ENCODE results near the gene CD86.

The CD86 gene

DNA sequence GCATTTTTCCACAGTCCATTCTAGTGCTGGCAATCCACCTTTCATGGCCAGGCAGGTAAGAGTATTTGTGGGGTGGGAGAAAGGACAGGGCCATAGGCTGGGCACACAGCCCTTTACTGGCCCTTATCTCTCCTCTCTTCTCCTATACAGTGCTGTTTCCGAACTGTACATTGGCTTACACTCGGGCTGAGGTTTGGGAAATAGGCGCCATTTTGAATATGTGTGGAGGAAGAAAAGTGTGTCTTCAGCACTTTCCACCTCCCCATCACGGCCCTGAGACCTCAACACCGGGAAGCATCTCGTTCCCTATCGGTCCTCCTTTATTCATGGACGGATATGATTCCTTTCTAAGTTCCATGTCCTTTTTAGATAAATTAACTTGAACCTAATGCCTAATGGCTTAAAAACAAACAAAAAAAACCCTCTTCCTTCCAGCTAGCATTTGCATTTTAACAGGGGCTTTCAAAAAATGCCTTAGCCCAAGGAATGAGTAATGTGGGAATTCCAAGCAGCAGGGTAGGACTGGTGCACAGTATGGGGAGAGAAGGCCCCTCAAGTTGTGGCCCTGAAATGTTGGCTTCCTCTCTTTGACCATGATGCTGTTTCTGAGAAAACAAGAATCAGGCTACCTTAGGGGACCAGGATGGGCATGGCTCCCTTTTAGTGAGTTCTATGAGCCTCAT lies 24.5 kb downstream of the CD86 start:
- Histone ChIP-seq H3K27me3 (ENCODE audit: low read depth, low read length) (no peaks in the 10 kb centered on the region), H3K36me3 (ENCODE audit: control insufficient read depth in 1 of 2, insufficient read depth in 2 of 2, low read length in 2 of 2) (no peaks in the 10 kb centered on the region), H3K4me3 (ENCODE audit: low read depth in 1 of 2, low read length in 2 of 2) (no peak overlapping the region), H3K9me3 (ENCODE audit: control insufficient read depth in 1 of 2, low read length in 2 of 2) (no peaks in the 10 kb centered on the region), H3K27ac (ENCODE audit: low read length) (no peak overlapping the region), H3K4me1 (ENCODE audit: control insufficient read depth in 1 of 2, insufficient read depth in 2 of 2, low read length in 2 of 2) (peaks cover 0 to 2% of the 10 kb centered on the region in 2 donors)

DNA sequence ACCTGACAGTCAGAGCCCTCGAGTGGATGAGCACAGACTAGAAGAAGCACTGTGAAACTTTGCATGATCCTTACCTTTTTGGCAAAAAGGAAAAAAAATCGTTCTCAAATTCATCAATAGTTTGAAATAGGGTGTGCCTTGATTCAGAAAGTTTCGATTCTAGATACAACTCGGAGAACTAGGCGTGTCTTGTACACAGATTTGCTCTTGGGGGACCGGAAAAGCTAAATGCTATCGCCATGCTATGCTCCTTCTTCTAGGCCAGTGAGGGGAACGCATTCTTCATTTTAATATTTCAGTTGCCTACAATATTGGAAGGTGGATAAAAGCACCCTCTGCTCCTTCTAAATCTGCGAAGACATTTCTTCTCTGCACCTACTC lies 25.0 kb downstream of the CD86 start:
- no peaks in the 10 kb centered on the region for H3K9me3 ChIP-seq (ENCODE audit: control insufficient read depth in 1 of 2, low read length in 2 of 2)
- H3K27ac ChIP-seq (ENCODE audit: low read length), result no peak overlapping the region
- no peak overlapping the region for H3K4me3 ChIP-seq (ENCODE audit: low read depth in 1 of 2, low read length in 2 of 2)
- H3K4me1 ChIP-seq (ENCODE audit: control insufficient read depth in 1 of 2, insufficient read depth in 2 of 2, low read length in 2 of 2), result peaks cover 0 to 2% of the 10 kb centered on the region in 2 donors
- H3K36me3 ChIP-seq (ENCODE audit: control insufficient read depth in 1 of 2, insufficient read depth in 2 of 2, low read length in 2 of 2), result no peaks in the 10 kb centered on the region
- no peaks in the 10 kb centered on the region for H3K27me3 ChIP-seq (ENCODE audit: low read depth, low read length)

DNA sequence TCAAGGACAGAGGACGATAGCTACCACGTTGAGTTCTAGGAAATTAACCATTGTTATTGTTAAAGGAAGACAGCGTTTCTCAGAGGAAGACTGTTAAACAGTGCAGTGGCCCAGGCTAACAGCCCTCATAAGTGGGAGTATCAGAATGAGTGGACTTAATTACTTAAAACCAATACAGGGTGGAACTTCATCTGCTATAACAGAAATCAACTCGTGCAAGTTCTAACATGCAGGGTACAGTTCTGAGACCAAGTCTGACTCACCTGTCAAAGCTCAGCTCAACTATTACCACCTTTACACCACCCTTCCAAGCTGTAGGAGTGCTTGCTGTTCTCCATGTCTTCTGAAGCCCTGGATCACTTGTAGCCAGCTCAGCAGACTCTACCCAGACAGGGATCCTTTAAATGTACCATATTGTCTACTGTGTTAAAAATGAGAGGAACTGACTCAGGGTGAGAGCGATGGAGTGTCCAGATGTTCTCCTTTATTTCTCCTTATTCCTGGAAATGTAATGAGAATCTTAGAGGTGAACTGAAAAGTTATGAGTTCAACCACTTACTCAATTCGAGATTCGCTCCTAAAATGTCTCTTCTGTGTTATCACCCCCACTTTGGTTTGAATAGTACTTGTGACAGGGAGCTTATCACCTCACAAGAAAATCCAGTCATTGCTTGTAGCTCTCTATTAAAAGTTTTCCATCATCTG lies 26.5 kb downstream of the CD86 start:
- Histone ChIP-seq H3K4me3 (ENCODE audit: low read depth in 1 of 2, low read length in 2 of 2) (no peak overlapping the region), H3K36me3 (ENCODE audit: control insufficient read depth in 1 of 2, insufficient read depth in 2 of 2, low read length in 2 of 2) (no peaks in the 10 kb centered on the region), H3K9me3 (ENCODE audit: control insufficient read depth in 1 of 2, low read length in 2 of 2) (no peaks in the 10 kb centered on the region), H3K4me1 (ENCODE audit: control insufficient read depth in 1 of 2, insufficient read depth in 2 of 2, low read length in 2 of 2) (peaks cover 0 to 2% of the 10 kb centered on the region in 2 donors), H3K27me3 (ENCODE audit: low read depth, low read length) (no peaks in the 10 kb centered on the region), H3K27ac (ENCODE audit: low read length) (no peak overlapping the region)

DNA sequence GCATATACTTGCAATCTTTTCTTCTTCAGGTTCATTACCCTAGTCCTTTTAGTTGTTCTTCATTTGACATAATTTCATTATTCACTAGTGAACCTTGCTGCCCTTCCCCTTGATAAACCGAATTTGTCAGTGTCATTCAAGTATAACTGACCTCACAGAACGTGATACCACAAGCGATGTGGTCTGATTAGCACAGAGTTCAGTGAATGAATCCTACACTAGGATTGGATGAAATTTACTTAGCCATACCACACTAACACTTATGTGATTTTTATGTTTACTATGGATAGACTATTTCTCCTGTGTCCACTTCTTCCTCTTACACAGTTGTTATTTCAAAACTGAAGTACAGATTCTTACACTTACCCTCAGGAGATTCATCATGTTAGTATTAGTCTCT lies 27.2 kb downstream of the CD86 start:
- Histone ChIP-seq H3K4me1 (ENCODE audit: control insufficient read depth in 1 of 2, insufficient read depth in 2 of 2, low read length in 2 of 2) (peaks cover 0 to 2% of the 10 kb centered on the region in 2 donors), H3K9me3 (ENCODE audit: control insufficient read depth in 1 of 2, low read length in 2 of 2) (no peaks in the 10 kb centered on the region), H3K27ac (ENCODE audit: low read length) (no peak overlapping the region), H3K4me3 (ENCODE audit: low read depth in 1 of 2, low read length in 2 of 2) (no peak overlapping the region), H3K27me3 (ENCODE audit: low read depth, low read length) (no peaks in the 10 kb centered on the region), H3K36me3 (ENCODE audit: control insufficient read depth in 1 of 2, insufficient read depth in 2 of 2, low read length in 2 of 2) (no peaks in the 10 kb centered on the region)

DNA sequence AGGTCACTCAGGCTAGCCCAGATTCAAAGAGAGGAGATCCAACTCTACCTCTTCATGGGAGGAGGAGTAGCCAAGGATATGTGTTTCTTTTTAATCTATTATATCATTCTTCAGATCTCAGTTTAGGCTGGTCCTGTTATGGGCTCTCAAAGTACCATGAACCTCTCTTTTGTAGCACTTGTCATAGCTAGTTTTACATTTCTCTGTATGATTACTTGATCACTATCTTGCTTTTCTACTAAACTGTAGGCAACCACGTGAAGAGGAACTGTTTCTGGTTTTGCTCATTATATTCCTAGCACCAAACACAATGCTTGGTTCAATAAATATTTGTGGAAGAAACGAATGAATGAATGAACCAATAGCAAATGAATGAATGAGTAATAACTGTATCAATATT lies 29.6 kb downstream of the CD86 start:
- Histone ChIP-seq H3K9me3 (ENCODE audit: control insufficient read depth in 1 of 2, low read length in 2 of 2) (no peaks in the 10 kb centered on the region), H3K27me3 (ENCODE audit: low read depth, low read length) (no peaks in the 10 kb centered on the region), H3K4me1 (ENCODE audit: control insufficient read depth in 1 of 2, insufficient read depth in 2 of 2, low read length in 2 of 2) (no peaks in the 10 kb centered on the region), H3K27ac (ENCODE audit: low read length) (no peak overlapping the region), H3K4me3 (ENCODE audit: low read depth in 1 of 2, low read length in 2 of 2) (no peak overlapping the region), H3K36me3 (ENCODE audit: control insufficient read depth in 1 of 2, insufficient read depth in 2 of 2, low read length in 2 of 2) (no peaks in the 10 kb centered on the region)

DNA sequence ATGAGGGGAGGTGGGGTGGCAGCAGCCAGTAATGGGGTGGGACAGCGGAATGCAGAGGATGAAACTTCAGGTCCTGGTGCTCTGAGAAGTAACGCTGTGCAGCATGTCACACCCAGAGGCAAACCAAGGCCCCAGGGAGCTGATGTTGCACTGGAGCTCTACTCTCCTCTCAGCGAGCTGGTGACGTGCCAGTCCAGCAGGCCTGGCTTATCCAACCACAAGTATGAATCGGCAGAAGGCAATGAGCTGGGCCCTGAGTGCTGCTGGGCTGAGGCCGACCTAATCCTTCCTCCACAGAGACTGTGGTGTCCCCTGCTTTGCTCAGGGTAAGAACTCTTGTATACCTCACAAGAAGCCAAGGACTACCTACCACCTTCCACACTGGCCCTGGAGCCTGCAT lies 30.5 kb downstream of the CD86 start:
- Histone ChIP-seq H3K9me3 (ENCODE audit: control insufficient read depth in 1 of 2, low read length in 2 of 2) (no peaks in the 10 kb centered on the region), H3K27me3 (ENCODE audit: low read depth, low read length) (no peaks in the 10 kb centered on the region), H3K4me3 (ENCODE audit: low read depth in 1 of 2, low read length in 2 of 2) (no peak overlapping the region), H3K27ac (ENCODE audit: low read length) (no peak overlapping the region), H3K36me3 (ENCODE audit: control insufficient read depth in 1 of 2, insufficient read depth in 2 of 2, low read length in 2 of 2) (no peaks in the 10 kb centered on the region), H3K4me1 (ENCODE audit: control insufficient read depth in 1 of 2, insufficient read depth in 2 of 2, low read length in 2 of 2) (no peaks in the 10 kb centered on the region)

DNA sequence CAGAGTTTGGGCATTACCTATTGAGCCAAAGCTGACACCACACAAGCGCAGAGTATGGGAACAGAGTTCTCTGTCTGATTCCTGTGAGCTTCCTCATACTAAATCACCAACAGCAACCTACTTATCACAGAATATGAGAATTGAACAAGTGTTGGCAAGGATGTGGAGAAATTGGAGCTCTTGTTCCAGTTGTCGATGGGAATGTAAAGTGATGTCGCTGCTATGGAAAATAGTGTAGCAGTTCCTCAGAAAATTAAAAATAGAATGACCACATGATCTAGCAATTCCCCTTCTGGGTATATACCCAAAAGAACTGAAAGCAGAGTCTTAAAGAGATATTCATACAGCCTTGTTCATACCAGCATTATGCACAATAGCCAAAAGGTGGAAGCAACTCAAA lies 33.4 kb downstream of the CD86 start:
- no peaks in the 10 kb centered on the region for H3K36me3 ChIP-seq (ENCODE audit: control insufficient read depth in 1 of 2, insufficient read depth in 2 of 2, low read length in 2 of 2)
- H3K4me1 ChIP-seq (ENCODE audit: control insufficient read depth in 1 of 2, insufficient read depth in 2 of 2, low read length in 2 of 2), result no peaks in the 10 kb centered on the region
- H3K4me3 ChIP-seq (ENCODE audit: low read depth in 1 of 2, low read length in 2 of 2), result no peak overlapping the region
- H3K27me3 ChIP-seq (ENCODE audit: low read depth, low read length), result no peaks in the 10 kb centered on the region
- no peaks in the 10 kb centered on the region for H3K9me3 ChIP-seq (ENCODE audit: control insufficient read depth in 1 of 2, low read length in 2 of 2)
- no peak overlapping the region for H3K27ac ChIP-seq (ENCODE audit: low read length)

DNA sequence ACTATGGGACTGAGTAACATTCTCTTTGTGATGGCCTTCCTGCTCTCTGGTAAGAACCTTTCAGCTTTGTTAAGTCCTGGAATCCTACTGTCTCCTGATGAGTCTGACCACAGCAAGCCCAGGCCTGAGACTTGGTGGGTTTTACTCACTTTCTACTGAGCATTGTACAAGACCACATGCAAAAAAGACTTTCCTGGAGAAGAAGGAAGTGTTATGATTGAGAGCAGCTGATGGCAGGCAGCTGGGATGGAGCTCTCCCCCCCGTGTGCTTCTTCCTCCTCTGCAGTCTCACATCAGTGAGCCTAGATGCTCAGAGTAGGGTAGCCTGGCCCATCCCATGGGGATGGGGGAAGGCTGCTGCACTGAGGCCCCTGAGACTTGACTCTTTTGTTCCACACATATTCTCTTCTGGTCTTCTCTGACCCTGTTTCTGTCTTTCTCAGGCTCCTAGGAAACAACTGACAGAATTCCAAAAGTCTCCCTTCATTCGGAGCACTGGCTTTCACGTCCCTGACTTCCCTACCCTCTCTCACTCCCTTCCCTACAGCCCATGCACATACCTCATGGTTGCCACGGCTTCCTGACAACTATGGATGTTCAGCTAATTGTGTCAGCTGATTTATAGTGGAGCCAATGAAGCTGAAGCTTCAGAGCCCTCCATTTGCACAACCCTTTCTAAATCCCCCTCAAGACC lies 36.6 kb downstream of the CD86 start:
- H3K36me3 ChIP-seq (ENCODE audit: control insufficient read depth in 1 of 2, insufficient read depth in 2 of 2, low read length in 2 of 2), result no peaks in the 10 kb centered on the region
- no peaks in the 10 kb centered on the region for H3K27me3 ChIP-seq (ENCODE audit: low read depth, low read length)
- no peaks in the 10 kb centered on the region for H3K9me3 ChIP-seq (ENCODE audit: control insufficient read depth in 1 of 2, low read length in 2 of 2)
- H3K4me1 ChIP-seq (ENCODE audit: control insufficient read depth in 1 of 2, insufficient read depth in 2 of 2, low read length in 2 of 2), result no peaks in the 10 kb centered on the region
- H3K27ac ChIP-seq (ENCODE audit: low read length), result no peak overlapping the region
- no peak overlapping the region for H3K4me3 ChIP-seq (ENCODE audit: low read depth in 1 of 2, low read length in 2 of 2)

DNA sequence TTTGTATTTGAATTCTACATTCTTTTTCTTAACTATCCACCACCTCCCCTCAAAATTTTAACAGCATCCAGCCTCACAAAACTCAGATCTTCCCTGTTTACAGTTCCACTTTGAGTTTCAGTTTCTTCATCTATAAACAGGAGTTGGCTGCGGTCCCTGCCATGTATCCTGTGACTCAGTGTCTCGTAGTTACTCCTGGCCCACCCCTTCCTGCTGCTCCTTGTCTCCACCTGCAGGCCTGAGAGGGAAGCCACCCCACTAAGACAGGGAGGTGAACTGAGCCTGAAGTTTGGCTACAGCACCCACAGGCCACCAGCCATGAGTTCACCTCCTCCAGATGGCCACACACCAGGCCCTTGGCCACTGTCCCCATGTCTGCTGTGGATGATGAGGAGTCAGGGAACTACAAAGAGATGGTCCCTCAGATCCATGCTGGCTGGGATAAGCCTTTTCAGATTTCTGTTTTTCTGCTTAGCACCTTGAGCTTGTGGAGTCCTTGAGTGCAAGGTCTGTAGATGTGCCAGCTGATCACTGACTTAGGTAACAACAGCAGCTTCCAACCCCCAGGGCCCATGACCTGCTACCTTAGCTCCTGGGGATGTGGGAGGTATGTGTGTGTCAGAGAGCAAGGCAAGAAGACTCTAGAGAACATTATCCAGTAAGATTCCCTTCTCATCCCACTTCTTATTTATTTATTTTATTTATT lies 37.5 kb downstream of the CD86 start:
- H3K9me3 ChIP-seq (ENCODE audit: control insufficient read depth in 1 of 2, low read length in 2 of 2), result no peaks in the 10 kb centered on the region
- no peaks in the 10 kb centered on the region for H3K36me3 ChIP-seq (ENCODE audit: control insufficient read depth in 1 of 2, insufficient read depth in 2 of 2, low read length in 2 of 2)
- no peaks in the 10 kb centered on the region for H3K4me1 ChIP-seq (ENCODE audit: control insufficient read depth in 1 of 2, insufficient read depth in 2 of 2, low read length in 2 of 2)
- no peak overlapping the region for H3K27ac ChIP-seq (ENCODE audit: low read length)
- H3K4me3 ChIP-seq (ENCODE audit: low read depth in 1 of 2, low read length in 2 of 2), result no peak overlapping the region
- H3K27me3 ChIP-seq (ENCODE audit: low read depth, low read length), result no peaks in the 10 kb centered on the region

DNA sequence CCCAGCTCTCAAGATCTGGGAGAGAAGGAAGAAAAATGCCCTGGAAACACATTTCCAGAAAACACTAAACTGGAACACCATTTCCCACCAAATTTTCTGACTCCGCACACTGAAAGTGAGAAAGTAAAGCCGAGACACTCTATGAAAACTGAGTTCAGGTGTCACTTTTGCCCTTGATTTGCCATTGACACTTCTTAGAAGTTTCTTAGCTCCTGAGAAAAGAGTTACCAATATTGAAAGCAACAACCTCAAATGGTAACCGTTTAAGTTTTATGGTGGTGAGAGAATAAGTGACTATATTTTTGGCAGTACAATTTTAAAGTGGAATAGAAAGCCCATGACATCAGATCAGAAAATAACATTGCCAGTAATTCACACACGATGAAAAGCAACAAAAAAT lies 39.0 kb downstream of the CD86 start:
- Histone ChIP-seq H3K9me3 (ENCODE audit: control insufficient read depth in 1 of 2, low read length in 2 of 2) (no peaks in the 10 kb centered on the region), H3K4me3 (ENCODE audit: low read depth in 1 of 2, low read length in 2 of 2) (no peak overlapping the region), H3K27ac (ENCODE audit: low read length) (no peak overlapping the region), H3K27me3 (ENCODE audit: low read depth, low read length) (no peaks in the 10 kb centered on the region), H3K36me3 (ENCODE audit: control insufficient read depth in 1 of 2, insufficient read depth in 2 of 2, low read length in 2 of 2) (no peaks in the 10 kb centered on the region), H3K4me1 (ENCODE audit: control insufficient read depth in 1 of 2, insufficient read depth in 2 of 2, low read length in 2 of 2) (no peaks in the 10 kb centered on the region)

DNA sequence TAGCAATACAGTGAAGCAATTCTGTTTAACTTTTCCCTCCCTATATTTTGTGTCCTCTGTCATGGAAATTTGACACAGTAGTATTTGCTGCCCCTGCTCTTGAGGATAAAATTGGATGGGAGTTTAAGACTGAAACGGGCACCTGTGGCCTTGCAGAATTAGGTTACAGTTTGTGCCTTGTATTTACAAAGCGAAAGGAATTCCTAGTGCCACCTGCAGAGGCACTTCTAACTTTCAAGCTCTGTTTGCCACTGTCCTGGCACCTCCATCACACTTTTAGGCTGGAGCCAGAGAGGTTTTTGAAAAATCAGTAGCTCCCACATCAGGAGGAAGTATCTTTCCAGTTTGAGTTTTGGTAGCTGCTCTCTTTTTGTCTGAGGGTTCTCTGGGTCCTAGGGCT lies 39.5 kb downstream of the CD86 start:
- Histone ChIP-seq H3K36me3 (ENCODE audit: control insufficient read depth in 1 of 2, insufficient read depth in 2 of 2, low read length in 2 of 2) (no peaks in the 10 kb centered on the region), H3K4me1 (ENCODE audit: control insufficient read depth in 1 of 2, insufficient read depth in 2 of 2, low read length in 2 of 2) (no peaks in the 10 kb centered on the region), H3K4me3 (ENCODE audit: low read depth in 1 of 2, low read length in 2 of 2) (no peak overlapping the region), H3K27me3 (ENCODE audit: low read depth, low read length) (no peaks in the 10 kb centered on the region), H3K27ac (ENCODE audit: low read length) (no peak overlapping the region), H3K9me3 (ENCODE audit: control insufficient read depth in 1 of 2, low read length in 2 of 2) (no peaks in the 10 kb centered on the region)

All from muscle layer of duodenum (tissue), 2 donors.